HG03354 (cell line): ENCODE results near the gene GRAMD2A.

Experiments used
- ATAC-seq: cut with Tn5 transposase; IDR thresholded peaks from one replicate; pipeline ENCODE4 v1.9.1; 2021; ENCODE audit warnings: mild to moderate bottlenecking; ENCODE audit not compliant: unreplicated experiment, poor library complexity, severe bottlenecking

The GRAMD2A gene

GRCh38 chr15:72222393-72222792 is 24.8 kb upstream of the GRAMD2A start:
- no peak for ATAC-seq

- no peak for ATAC-seq
These were observed 23.1 kb upstream of the GRAMD2A start for GRCh38 chr15:72220687-72221086.

DNA sequence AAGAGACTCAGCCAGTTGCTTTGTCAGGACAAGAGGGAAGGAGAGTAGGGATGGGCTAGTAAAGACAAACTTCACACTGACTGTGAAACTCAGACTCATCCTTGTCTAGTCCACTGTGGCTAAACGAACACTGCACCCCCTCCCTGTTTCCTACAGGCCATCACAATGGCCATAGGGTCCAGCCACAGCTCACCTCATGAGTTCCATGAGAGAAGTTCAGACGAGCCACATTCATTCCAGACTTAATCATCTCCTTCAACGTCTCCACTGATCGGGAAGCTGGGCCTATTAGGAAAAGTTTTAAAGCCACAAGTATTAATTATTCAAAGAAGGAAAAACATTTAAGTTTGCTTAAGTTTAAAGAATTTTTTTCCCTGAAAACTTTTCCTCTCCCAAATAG is 19.6 kb upstream of the GRAMD2A start:
- no peak for ATAC-seq

DNA sequence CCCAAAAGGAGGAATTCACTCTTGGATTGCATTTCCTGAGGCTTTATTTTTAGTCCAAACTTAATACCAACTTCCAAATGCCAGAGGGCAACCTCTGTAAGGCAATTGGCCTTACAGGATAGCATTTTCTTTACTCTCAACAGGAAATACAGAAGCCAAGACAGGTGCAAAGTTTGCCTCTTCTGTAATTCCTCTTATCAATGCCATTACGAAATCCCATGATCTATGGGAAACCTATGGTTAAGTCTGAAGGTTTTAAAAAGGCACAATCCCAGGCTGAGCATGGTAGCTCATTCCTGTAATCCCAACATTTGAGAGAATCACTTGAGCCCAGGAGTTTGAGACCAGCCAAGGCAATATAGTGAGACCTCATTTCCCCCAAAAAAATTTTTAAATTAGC is 18.5 kb upstream of the GRAMD2A start:
- no peak for ATAC-seq

DNA sequence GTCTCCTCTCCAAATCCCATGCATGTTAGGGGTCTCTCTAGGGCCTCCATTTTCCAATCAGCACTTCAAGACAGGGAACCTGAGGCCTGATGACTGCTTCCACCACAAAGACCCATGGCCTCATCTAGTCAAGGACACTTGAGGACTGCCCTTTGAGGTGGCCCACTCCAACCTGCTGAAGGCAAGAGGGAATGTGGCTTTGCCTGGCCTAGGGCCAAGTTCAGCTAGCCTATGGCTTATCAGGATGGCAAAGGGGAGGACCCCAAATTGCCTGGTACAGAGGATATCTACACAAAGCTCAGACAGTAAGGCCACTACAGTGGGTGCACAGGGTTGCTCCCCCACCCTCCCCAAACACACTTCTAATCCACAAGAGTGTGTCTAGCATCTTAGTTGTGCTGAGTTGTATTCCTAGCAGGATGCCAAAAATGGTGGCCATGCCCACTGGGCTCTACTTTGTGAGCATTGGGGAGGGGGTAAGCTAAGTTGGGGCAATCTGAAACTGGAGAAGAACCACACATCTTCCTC is 10.0 kb upstream of the GRAMD2A start:
- ATAC-seq = no peak

GRCh38 chr15:72206677-72207000 is 9.1 kb upstream of the GRAMD2A start:
- no peak for ATAC-seq

DNA sequence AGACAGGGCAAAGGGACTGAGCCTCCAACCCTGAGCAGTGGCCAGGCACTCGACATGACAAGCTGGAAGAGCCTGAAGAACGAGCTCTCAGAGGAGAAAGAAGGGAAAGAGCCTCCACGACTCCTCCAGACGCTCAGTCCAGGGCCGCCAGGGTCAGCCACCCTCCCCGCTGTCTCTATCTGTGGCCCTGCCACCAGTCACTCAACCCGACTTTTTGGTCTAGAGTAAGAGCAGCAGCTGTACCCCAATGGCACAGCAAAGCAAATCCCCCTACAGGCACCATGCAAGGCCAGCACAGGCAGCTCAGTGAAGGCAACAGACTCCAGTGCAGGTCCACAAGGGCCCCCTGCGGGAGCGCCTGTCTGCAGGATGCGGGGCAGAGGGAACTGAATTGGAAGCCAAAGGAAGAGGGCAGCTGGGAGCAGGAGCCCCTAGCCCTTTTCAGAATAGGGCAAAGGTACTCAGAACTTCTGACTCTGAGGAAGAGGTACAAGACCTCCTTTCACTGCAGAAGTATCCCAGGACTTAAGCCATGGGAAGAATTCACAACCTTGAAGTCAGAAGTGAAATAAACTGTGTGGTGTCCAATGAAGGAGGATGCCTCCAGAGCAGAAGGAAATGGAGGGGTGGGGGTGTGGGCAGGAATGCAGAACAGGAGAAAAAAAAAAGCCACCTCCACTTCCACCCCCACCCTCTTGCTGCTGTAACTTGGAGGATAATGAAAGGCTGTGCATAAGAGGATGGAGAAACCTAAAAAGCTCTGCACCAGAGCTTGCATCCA is 8.5 kb upstream of the GRAMD2A start:
- no peak for ATAC-seq

- no peak for ATAC-seq
These were observed 7.7 kb upstream of the GRAMD2A start for GRCh38 chr15:72205273-72205672.

DNA sequence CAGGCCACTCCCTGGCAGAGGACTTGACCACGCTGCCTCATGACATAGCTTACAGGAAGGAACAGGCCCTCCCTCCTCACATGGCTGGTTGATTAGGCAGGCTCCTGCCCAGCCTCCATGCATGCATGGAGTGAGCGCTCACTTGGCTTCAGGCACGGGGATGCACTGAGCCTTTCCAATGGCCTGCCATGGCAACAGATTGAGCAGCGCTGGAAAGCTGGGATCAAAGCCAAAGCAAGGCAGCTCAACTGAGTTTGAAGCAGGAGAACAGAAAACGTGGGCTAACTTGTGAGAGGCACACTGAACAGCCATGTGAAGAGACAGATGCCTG is 5.9 kb upstream of the GRAMD2A start:
- no peak for ATAC-seq

DNA sequence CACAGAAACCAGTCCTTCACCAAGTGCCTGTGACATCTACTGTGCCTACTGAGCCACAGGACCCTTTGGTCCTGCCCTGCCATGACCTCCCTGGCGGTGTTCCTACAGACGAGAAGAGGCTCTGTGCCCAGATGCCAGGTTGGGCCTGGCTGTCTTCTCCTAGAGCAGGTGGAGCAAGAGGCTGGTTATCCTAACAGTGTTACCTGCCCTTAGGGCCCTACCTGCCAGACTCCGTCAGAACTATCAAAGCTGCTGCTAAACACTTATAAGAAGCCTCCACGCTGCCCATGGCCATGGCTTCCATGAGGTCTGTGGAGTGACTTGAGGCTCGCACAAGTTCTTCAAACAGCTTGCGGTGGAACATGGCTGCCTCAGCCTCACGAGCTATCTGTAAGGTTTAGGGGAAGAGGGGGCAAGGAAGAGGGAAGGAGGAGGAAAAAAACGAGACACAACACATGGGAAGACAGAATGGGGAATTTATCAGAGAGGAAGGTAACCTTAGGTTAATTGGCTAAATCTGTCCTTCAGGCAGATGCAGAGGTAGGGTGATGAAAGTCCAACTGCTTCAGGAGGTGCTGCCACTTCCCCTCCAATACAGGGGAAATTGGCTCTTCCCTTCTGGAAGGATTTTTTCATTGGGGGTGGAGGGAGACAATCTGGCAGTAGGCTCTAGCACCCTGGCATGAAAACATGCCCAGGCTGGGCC is 5.4 kb upstream of the GRAMD2A start:
- ATAC-seq = no peak

GRCh38 chr15:72202302-72202701 is 4.7 kb upstream of the GRAMD2A start:
- ATAC-seq = no peak

GRCh38 chr15:72201391-72201921 is 3.9 kb upstream of the GRAMD2A start:
- ATAC-seq = no peak

- no peak for ATAC-seq
These were observed 3.0 kb upstream of the GRAMD2A start for GRCh38 chr15:72200395-72201237.

DNA sequence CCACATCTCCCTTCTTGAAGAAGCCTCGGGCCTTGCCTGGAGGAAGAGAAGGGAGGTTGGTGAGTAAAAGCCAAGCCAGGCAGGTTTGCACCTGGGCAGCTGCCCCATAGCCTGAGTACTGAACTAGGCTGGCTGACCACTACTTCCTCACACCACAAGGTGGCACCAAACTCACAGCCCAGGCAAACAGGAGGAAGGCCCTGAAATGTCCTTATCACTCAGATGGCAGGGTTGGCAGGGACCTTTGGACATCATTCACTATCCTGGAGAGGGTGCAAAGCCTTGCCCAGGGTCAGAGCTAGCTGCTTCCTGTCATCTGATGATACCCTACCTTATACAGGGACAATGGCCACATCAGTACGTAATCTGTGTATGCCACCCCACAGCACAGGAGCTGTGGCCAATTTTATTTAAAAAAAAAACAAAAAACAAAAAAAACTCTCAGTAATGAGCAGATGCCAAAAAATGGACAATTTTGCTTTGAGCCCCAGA is 2.2 kb upstream of the GRAMD2A start:
- ATAC-seq = peak; percentile 51

GRCh38 chr15:72199205-72199515 is 1.6 kb upstream of the GRAMD2A start:
- ATAC-seq = no peak

DNA sequence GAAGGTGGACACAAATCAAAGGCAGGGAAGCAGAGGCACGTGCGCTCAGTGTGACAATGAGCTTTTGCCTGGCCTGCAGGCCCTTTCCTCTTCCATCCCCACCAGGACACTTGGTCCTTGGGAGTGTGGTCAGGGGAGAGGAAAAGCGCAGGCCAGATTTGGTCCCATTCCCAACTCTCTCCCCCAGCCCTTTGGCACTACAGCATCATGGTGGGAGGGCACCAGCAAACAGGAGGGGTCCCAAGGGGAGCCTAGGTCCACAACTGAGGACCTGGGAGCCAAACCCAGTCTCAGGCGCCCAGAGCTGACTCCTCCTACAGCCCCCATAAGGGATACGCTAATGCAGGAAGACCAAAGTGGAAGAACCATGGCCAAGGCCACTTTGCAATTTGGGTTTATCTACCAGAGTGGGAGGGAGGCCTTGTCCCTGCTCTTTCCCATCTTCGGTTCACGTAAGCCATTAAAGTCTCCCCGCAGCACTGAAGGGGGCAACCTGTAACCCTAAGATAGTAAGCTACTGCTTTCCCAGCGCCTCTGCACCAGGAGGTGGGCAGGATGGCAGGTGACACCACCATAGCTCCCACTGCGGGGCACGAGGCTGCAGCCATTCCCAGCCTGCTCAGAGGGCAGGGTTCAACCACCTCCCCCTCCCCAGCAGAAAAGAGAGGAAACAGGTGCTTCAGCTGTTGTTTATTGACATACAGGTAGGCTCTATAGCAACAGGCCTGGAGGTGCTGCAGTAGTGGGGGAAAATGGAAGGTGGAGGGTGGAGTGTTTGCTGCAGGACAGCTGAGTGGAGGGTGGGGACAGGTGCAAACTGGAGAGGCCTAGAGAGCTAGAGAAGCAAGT is 993 bp upstream of the GRAMD2A start:
- ATAC-seq = no peak

DNA sequence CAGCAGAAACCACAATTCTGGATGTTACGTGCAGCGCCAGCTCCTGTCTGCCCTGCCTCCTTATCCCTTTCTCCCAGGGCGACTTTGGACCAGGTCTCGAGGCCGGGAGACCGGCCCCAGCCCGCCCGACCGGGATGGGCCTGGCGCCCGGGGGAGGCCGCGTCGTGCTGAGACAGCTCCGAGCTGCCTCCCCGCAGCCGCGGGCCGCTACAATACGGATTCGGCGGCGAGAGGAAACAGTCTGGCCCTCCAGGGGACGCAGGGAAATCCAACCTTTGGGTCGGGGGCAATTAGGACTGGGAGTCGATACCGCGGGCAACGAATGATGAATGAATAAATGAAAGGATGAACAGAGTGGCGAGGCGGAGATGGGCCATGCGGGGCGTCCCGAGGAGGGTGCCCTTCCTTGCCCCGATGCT is 537 bp downstream of the GRAMD2A start:
- ATAC-seq = no peak

DNA sequence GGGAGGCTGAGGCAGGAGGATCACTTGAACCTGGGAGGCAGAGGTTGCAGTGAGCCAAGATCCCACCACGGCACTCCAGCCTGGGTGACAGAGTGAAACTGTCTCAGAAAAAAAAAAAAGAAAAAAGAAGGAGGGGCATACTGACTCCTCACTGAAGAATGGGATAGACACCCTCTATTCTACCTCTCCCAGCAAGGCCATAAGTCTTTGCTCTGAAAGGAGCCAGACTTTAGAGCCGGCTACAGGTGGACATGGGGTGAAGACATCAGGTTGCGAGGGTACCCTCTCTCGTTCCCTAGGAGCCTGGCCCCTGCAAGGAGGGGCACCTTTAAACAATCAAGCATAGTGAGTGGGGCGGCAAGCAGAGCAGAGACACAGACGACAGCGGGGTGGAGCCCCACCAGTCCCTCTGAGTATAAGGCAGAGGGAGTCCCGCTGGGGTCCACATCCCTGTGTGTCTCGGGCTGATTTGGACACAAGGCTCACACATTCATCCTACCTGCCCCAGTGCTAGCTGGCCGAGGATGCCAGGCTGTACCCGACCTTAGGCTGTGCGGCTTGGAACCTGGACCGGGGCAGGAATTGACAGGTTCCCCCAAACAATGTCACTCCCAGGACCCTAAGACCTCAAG is 1.1 kb downstream of the GRAMD2A start:
- ATAC-seq = no peak

DNA sequence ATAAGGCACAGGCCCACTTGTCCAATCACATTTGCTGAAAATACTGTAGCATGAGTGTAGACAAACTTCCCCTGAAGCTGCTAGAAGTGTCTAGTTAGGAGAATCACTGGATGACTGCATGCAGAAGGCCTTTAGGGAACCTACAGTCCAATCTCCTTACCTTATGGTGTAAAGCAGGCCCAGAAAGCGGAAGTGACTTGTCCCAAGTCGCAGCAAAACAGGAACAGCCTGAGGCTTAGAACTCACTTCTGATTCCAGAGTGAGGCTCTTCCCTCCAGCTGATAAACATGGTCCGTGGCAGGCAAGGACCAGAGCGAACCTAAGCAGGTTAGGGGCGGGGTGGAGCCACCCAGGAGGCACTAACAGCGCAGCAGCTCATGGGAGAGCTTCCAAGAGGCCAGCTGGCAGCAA is 2.5 kb downstream of the GRAMD2A start:
- ATAC-seq = no peak
